ENCODE data around the gene ANKRD29. TPM values are rescaled to one million over a fixed set of nuclear protein-coding genes. Genes with fewer than 3 reads are reported as not detected.
A peak's percentile ranks its signal among the peaks of the same experiment; 100 is the strongest.

The ANKRD29 gene
- total and polyA plus RNA-seq, 7 experiments from 2014 or later = 0.11 to 0.58 (median 0.18) TPM; not detected in 2

GRCh38 chr18:23669202-23669766 is 6.6 kb upstream of the ANKRD29 start:
- ATAC-seq (no peak), DNase-seq (no peak)
- ChIA-PET POLR2A (no interaction called here), CTCF (no interaction called here)
- Histone ChIP-seq H3K36me3 (ENCODE audit: control insufficient read depth in 2 of 3, insufficient read depth in 3 of 3, low read length in 3 of 3) (no peaks in the 10 kb centered on the region), H3K27me3 (ENCODE audit: control insufficient read depth in 2 of 2, insufficient read depth in 2 of 2, low read length in 2 of 2) (no peaks in the 10 kb centered on the region), H3K4me3 (ENCODE audit: low read length) (no peak overlapping the region), H3K4me1 (ENCODE audit: control insufficient read depth in 2 of 2, insufficient read depth in 2 of 2, low read length in 2 of 2) (no peaks in the 10 kb centered on the region), H3K9me3 (ENCODE audit: control insufficient read depth in 2 of 3, low read length in 3 of 3) (no peaks in the 10 kb centered on the region), H3K27ac (ENCODE audit: low read depth, low read length) (no peak overlapping the region)
- Mint-ChIP-seq H3K4me1 (peaks cover 3 to 13% (median 5%) of the 10 kb centered on the region in 7 donors), H3K36me3 (no peaks in the 10 kb centered on the region), H3K27me3 (peaks cover 0 to 44% (median 6%) of the 10 kb centered on the region in 5 donors), H3K4me3 (peak overlapping the region in 1 of 10 donors; percentile 35), H3K27ac (no peak overlapping the region), H3K9me3 (no peaks in the 10 kb centered on the region)
- intact Hi-C loops (cut with micrococcal nuclease) = no loop called here

DNA sequence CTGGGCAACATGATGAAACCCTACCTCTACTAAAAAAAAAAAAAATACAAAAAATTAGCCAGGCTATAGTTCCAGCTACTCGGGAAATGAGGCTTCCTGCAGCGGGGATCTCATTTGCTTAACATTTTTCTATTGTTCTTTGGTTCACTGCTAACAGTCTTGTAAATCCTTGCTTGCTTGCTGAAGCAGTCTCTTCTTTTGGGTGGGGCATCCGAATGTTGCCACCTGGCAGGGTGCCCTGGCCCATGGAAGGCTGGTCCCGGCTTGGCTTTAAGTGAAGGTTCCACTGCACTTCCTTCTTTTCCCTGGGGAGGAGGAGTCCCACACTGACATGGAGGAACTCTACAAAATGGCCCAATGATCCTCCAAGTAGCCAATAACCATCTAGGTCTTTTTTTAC is 6.0 kb upstream of the ANKRD29 start:
- no peak for DNase-seq
- ChIA-PET CTCF (no interaction called here), POLR2A (no interaction called here)
- Histone ChIP-seq H3K27ac (ENCODE audit: low read depth, low read length) (no peak overlapping the region), H3K36me3 (ENCODE audit: control insufficient read depth in 2 of 3, insufficient read depth in 3 of 3, low read length in 3 of 3) (no peaks in the 10 kb centered on the region), H3K9me3 (ENCODE audit: control insufficient read depth in 2 of 3, low read length in 3 of 3) (no peaks in the 10 kb centered on the region), H3K4me3 (ENCODE audit: low read length) (no peak overlapping the region), H3K27me3 (ENCODE audit: control insufficient read depth in 2 of 2, insufficient read depth in 2 of 2, low read length in 2 of 2) (no peaks in the 10 kb centered on the region), H3K4me1 (ENCODE audit: control insufficient read depth in 2 of 2, insufficient read depth in 2 of 2, low read length in 2 of 2) (no peaks in the 10 kb centered on the region)
- intact Hi-C loops (cut with micrococcal nuclease) = no loop called here
- no peak overlapping the region for H3K4me3 Mint-ChIP-seq
- peaks cover 0 to 45% (median 6%) of the 10 kb centered on the region in 5 donors for H3K27me3 Mint-ChIP-seq
- no peaks in the 10 kb centered on the region for H3K9me3 Mint-ChIP-seq
- H3K27ac Mint-ChIP-seq = no peak overlapping the region
- no peak for ATAC-seq
- H3K36me3 Mint-ChIP-seq = no peaks in the 10 kb centered on the region
- H3K4me1 Mint-ChIP-seq = peaks cover 3 to 14% (median 5%) of the 10 kb centered on the region in 7 donors

DNA sequence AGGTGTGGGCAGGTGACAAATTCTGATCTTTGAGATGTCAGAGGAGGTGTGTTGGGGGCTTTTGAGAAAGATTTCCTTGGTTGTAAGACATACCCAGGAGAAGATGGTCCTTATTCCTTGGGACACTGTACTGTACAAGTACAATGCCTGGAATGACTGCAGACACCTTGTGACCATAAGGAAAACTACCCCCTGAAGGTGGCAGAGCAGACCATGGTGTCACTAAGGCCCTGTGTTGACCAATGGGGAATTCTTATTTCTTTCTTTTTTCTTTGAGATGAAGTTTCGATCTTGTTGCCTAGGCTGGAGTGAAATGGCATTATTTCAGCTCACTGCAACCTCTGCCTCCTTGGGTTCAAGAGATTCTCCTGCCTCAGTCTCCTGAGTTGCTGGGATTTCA is 4.4 kb upstream of the ANKRD29 start:
- no peak overlapping the region for H3K4me3 ChIP-seq (ENCODE audit: low read length)
- peaks cover 0 to 50% (median 5%) of the 10 kb centered on the region in 5 donors for H3K27me3 Mint-ChIP-seq

GRCh38 chr18:23664674-23665073 is 2.0 kb upstream of the ANKRD29 start:
- DNase-seq (no peak), ATAC-seq (no peak)
- Mint-ChIP-seq H3K4me1 (peaks cover 19 to 39% (median 27%) of the 10 kb centered on the region in 7 donors), H3K27me3 (peaks cover 12 to 69% (median 24%) of the 10 kb centered on the region in 5 donors), H3K4me3 (peak overlapping the region in 1 of 10 donors; percentile 3), H3K9me3 (peaks cover 0 to 2% (median 0%) of the 10 kb centered on the region in 11 donors), H3K27ac (no peak overlapping the region), H3K36me3 (peaks cover 0 to 6% (median 0%) of the 10 kb centered on the region in 5 donors)
- ChIA-PET POLR2A (interaction anchor here (0.9 kb wide), 1 partner anchor 13 kb away, joined by 3 read pairs; no protein-coding TSS in a partner anchor), CTCF (no interaction called here)
- no peaks in the 10 kb centered on the region for H3K36me3 ChIP-seq (ENCODE audit: control insufficient read depth in 2 of 3, insufficient read depth in 3 of 3, low read length in 3 of 3)
- H3K4me1 ChIP-seq (ENCODE audit: control insufficient read depth in 2 of 2, insufficient read depth in 2 of 2, low read length in 2 of 2) = peaks cover 17 to 19% of the 10 kb centered on the region in 2 donors
- no peak overlapping the region for H3K4me3 ChIP-seq (ENCODE audit: low read length)
- H3K27ac ChIP-seq (ENCODE audit: low read depth, low read length) = no peak overlapping the region
- intact Hi-C loops (cut with micrococcal nuclease) = loop anchor here (5.0 kb wide), 2 partner anchors 37 to 42 kb away; no protein-coding TSS in a partner anchor
- H3K9me3 ChIP-seq (ENCODE audit: control insufficient read depth in 2 of 3, low read length in 3 of 3) = no peaks in the 10 kb centered on the region
- H3K27me3 ChIP-seq (ENCODE audit: control insufficient read depth in 2 of 2, insufficient read depth in 2 of 2, low read length in 2 of 2) = peaks cover 0 to 14% of the 10 kb centered on the region in 2 donors

More for the DNA sequence above, 4.4 kb upstream of the ANKRD29 start:
- Histone ChIP-seq H3K27me3 (ENCODE audit: control insufficient read depth in 2 of 2, insufficient read depth in 2 of 2, low read length in 2 of 2) (no peaks in the 10 kb centered on the region), H3K9me3 (ENCODE audit: control insufficient read depth in 2 of 3, low read length in 3 of 3) (no peaks in the 10 kb centered on the region), H3K36me3 (ENCODE audit: control insufficient read depth in 2 of 3, insufficient read depth in 3 of 3, low read length in 3 of 3) (no peaks in the 10 kb centered on the region), H3K27ac (ENCODE audit: low read depth, low read length) (no peak overlapping the region), H3K4me1 (ENCODE audit: control insufficient read depth in 2 of 2, insufficient read depth in 2 of 2, low read length in 2 of 2) (peaks cover 9 to 10% of the 10 kb centered on the region in 2 donors)
- H3K9me3 Mint-ChIP-seq = peaks cover 0 to 2% (median 0%) of the 10 kb centered on the region in 11 donors
- ATAC-seq (no peak), DNase-seq (no peak)
- intact Hi-C loops (cut with micrococcal nuclease) = no loop called here
- CTCF ChIA-PET = no interaction called here
- peaks cover 9 to 25% (median 14%) of the 10 kb centered on the region in 7 donors for H3K4me1 Mint-ChIP-seq
- H3K27ac Mint-ChIP-seq = no peak overlapping the region
- POLR2A ChIA-PET = no interaction called here
- no peak overlapping the region for H3K4me3 Mint-ChIP-seq
- H3K36me3 Mint-ChIP-seq = peaks cover 0 to 3% (median 0%) of the 10 kb centered on the region in 5 donors

- no peaks in the 10 kb centered on the region for H3K9me3 ChIP-seq (ENCODE audit: control insufficient read depth in 2 of 3, low read length in 3 of 3)
- Mint-ChIP-seq H3K27me3 (peaks cover 25 to 79% (median 33%) of the 10 kb centered on the region in 5 donors), H3K4me1 (peaks cover 19 to 39% (median 27%) of the 10 kb centered on the region in 7 donors), H3K27ac (peak overlapping the region in 5 of 9 donors; percentile 45 to 79 (median 66)), H3K9me3 (peaks cover 0 to 2% (median 0%) of the 10 kb centered on the region in 11 donors), H3K4me3 (peak overlapping the region; percentile 66 to 91 (median 84)), H3K36me3 (peaks cover 0 to 6% (median 0%) of the 10 kb centered on the region in 5 donors)
- DNase-seq (peak in 1 of 9 donors; percentile 9), ATAC-seq (no peak)
- peaks cover 17 to 19% of the 10 kb centered on the region in 2 donors for H3K4me1 ChIP-seq (ENCODE audit: control insufficient read depth in 2 of 2, insufficient read depth in 2 of 2, low read length in 2 of 2)
- H3K36me3 ChIP-seq (ENCODE audit: control insufficient read depth in 2 of 3, insufficient read depth in 3 of 3, low read length in 3 of 3) = no peaks in the 10 kb centered on the region
- POLR2A ChIA-PET = no interaction called here
- H3K27ac ChIP-seq (ENCODE audit: low read depth, low read length) = no peak overlapping the region
- peaks cover 0 to 14% of the 10 kb centered on the region in 2 donors for H3K27me3 ChIP-seq (ENCODE audit: control insufficient read depth in 2 of 2, insufficient read depth in 2 of 2, low read length in 2 of 2)
- intact Hi-C loops (cut with micrococcal nuclease) = loop anchor here (5.0 kb wide), 2 partner anchors 35 to 40 kb away; no protein-coding TSS in a partner anchor
- CTCF ChIA-PET = interaction anchor here (0.6 to 0.7 kb wide), 3 partner anchors 38 to 480 kb away, joined by 3 to 6 read pairs (median 3); no protein-coding TSS in a partner anchor
- H3K4me3 ChIP-seq (ENCODE audit: low read length) = peak overlapping the region; percentile 65
These were observed 889 bp downstream of the ANKRD29 start for GRCh38 chr18:23661735-23662308.

DNA sequence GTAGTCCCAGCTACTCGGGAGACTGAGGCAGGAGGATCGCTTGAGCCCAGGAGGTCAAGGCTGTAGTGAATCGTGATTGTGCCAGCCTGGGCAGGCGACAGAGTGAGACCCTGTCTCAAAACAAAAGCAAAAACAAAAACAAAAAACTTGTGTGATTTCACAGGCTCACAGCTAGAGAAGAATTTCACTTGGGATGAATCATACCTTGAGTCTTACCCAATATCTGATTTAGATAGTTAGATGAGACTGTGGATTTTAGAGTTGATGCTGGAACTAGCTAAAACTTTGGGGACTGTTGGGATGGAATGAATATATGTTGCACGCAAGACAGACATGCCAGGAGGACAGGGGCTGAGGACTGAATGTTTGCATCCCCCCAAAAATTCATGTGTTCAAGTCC is 4.4 kb downstream of the ANKRD29 start:
- H3K36me3 Mint-ChIP-seq = peaks cover 0 to 4% (median 0%) of the 10 kb centered on the region in 5 donors
- H3K27me3 Mint-ChIP-seq = peaks cover 26 to 59% (median 35%) of the 10 kb centered on the region in 5 donors
- no peak for ATAC-seq
- Histone ChIP-seq H3K27me3 (ENCODE audit: control insufficient read depth in 2 of 2, insufficient read depth in 2 of 2, low read length in 2 of 2) (peaks cover 0 to 14% of the 10 kb centered on the region in 2 donors), H3K27ac (ENCODE audit: low read depth, low read length) (no peak overlapping the region), H3K9me3 (ENCODE audit: control insufficient read depth in 2 of 3, low read length in 3 of 3) (no peaks in the 10 kb centered on the region), H3K4me1 (ENCODE audit: control insufficient read depth in 2 of 2, insufficient read depth in 2 of 2, low read length in 2 of 2) (peaks cover 14 to 17% of the 10 kb centered on the region in 2 donors), H3K4me3 (ENCODE audit: low read length) (no peak overlapping the region), H3K36me3 (ENCODE audit: control insufficient read depth in 2 of 3, insufficient read depth in 3 of 3, low read length in 3 of 3) (no peaks in the 10 kb centered on the region)
- ChIA-PET POLR2A (no interaction called here), CTCF (interaction anchor here (0.6 kb wide), 1 partner anchor 45 kb away, joined by 4 read pairs; no protein-coding TSS in a partner anchor)
- H3K4me1 Mint-ChIP-seq = peaks cover 14 to 23% (median 21%) of the 10 kb centered on the region in 7 donors
- no peak overlapping the region for H3K27ac Mint-ChIP-seq
- DNase-seq = no peak
- intact Hi-C loops (cut with micrococcal nuclease) = no loop called here
- H3K9me3 Mint-ChIP-seq = peaks cover 0 to 2% (median 0%) of the 10 kb centered on the region in 11 donors
- H3K4me3 Mint-ChIP-seq = no peak overlapping the region

All from naive thymus-derived CD4-positive, alpha-beta T cell (primary cell).